Measurements from ENCODE around the gene PHLDB2.

Gene PHLDB2

GRCh38 chr3:111963424-111963823 lies 104.4 kb downstream of the PHLDB2 start:
- TF ChIP-seq CTCF (IDR thresholded peaks at IDR 0.05; ENCODE audit: insufficient read depth, low read length, missing control alignments), result no peak
- DNase-seq (ENCODE audit: low read depth, low spot score), result peak; percentile 34
- POLR2A ChIA-PET, result interaction anchor here (0.6 kb wide), 1 partner anchor 103 kb away, joined by 4 read pairs; no protein-coding TSS in a partner anchor
- CTCF ChIA-PET, result interaction anchor here (1.0 to 12.6 kb wide), 5 partner anchors 8 to 246 kb away, joined by 3 to 144 read pairs (median 39); partner anchors contain the start of gene PHLDB2
- no peak overlapping the region for H3K4me3 ChIP-seq (ENCODE audit: low read depth, low read length)

DNA sequence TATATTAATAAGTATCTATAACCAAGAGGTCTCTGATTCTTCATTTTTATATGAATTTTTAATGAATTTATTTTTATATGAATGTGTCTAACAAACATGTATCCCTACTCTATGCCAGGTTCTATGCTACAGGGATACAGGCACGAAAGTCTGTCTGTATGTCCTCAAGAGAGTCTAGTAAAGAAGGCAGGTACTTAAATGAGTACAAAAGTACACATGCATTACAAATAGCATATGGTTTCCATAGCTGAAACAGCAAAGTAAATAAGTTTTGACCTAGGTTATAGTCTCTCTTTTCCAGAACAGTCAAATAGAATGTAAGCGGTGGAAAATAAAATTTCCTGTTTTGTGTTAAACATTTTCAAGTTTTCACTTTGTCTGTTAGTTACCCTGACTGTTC lies 106.4 kb downstream of the PHLDB2 start:
- CTCF ChIA-PET, result interaction anchor here (0.8 to 12.6 kb wide), 17 partner anchors 10 to 273 kb away, joined by 3 to 324 read pairs (median 4); partner anchors contain the start of genes ABHD10 and PHLDB2
- H3K4me3 ChIP-seq (ENCODE audit: low read depth, low read length), result no peak overlapping the region
- no peak for DNase-seq (ENCODE audit: low read depth, low spot score)
- TF ChIP-seq CTCF (IDR thresholded peaks at IDR 0.05; ENCODE audit: insufficient read depth, low read length, missing control alignments), result no peak
- POLR2A ChIA-PET, result no interaction called here

DNA sequence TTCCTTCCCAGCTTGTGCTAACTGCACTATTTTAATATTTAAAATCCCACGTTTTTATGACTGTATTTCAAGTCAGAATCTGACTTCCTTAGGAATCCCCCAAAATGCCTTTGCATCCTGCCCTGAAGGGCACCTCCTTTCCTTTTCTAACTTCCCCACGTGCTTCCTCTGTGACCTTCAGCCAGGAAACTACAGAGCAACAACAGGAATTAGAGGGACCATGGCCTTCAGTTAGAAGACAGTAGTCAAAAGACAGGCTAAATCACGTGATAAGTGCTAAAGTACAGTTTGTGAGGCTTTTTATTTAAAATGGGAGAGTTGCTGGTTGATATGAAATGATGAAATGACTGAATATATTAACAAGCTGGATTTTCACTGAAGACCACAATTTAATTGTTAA lies 108.0 kb downstream of the PHLDB2 start:
- CTCF ChIA-PET, result interaction anchor here (0.9 to 12.6 kb wide), 35 partner anchors 11 to 394 kb away, joined by 3 to 324 read pairs (median 5); partner anchors contain the start of genes ABHD10 and PHLDB2
- POLR2A ChIA-PET, result no interaction called here
- no peak for DNase-seq (ENCODE audit: low read depth, low spot score)
- TF ChIP-seq CTCF (IDR thresholded peaks at IDR 0.05; ENCODE audit: insufficient read depth, low read length, missing control alignments), result no peak
- H3K4me3 ChIP-seq (ENCODE audit: low read depth, low read length), result no peak overlapping the region

DNA sequence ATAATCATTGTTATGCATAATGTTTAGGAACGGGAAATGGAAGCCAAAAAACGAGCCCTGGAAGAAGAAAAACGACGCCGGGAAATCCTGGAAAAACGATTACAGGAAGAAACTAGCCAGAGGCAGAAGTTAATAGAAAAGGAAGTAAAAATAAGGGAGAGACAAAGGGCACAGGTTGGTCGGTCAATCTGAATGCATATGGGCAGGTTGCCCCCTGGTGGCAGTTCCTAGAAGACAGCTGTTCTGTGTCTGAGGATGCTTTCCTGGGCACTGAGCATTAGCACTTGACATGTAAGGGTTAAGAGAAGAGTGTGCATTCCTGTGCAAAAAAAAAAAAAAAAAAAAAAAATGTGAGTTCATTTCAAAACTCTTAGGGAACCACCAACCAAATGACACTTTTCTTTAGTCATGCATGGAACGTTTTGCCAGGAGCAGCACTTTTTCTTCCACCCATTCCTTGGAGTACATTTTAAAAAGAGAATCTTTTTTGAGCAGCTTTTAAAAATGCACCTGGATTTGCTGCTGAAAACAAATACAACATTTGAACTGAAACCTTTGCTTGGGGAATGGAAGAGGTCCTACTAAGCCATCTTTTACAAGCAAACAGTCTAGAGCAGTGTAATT lies 108.7 kb downstream of the PHLDB2 start:
- ChIA-PET CTCF (interaction anchor here (0.7 to 12.6 kb wide), 48 partner anchors 11 to 395 kb away, joined by 3 to 324 read pairs (median 5); partner anchors contain the start of genes ABHD10 and PHLDB2), POLR2A (no interaction called here)
- H3K4me3 ChIP-seq (ENCODE audit: low read depth, low read length), result no peak overlapping the region
- peak; percentile 65 for DNase-seq (ENCODE audit: low read depth, low spot score)
- peak; percentile 87 for TF ChIP-seq CTCF (IDR thresholded peaks at IDR 0.05; ENCODE audit: insufficient read depth, low read length, missing control alignments)

GRCh38 chr3:111968319-111969054 lies 109.4 kb downstream of the PHLDB2 start:
- CTCF ChIA-PET, result interaction anchor here (0.7 to 12.6 kb wide), 44 partner anchors 10 to 396 kb away, joined by 3 to 324 read pairs (median 5); partner anchors contain the start of genes ABHD10 and PHLDB2
- DNase-seq (ENCODE audit: low read depth, low spot score), result no peak
- TF ChIP-seq CTCF (IDR thresholded peaks at IDR 0.05; ENCODE audit: insufficient read depth, low read length, missing control alignments), result no peak
- no peak overlapping the region for H3K4me3 ChIP-seq (ENCODE audit: low read depth, low read length)
- POLR2A ChIA-PET, result no interaction called here

DNA sequence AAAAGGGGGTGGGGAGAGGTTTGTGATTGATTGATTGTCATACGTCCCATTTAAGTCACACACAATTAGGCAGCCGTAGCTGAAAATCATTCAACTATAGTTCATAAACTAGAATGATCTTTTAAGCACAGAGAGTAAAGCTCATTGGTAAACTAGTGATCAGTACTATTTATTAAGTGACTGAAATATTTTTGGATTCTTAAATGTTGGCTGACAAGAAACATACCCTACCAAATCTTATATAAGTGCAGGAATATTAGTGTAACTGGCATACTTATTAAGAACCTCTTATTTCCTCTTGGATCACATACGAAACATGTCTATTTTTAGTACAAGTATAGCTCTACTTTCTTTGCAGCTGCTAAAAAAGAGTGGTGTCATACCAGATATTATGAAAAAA lies 111.3 kb downstream of the PHLDB2 start:
- POLR2A ChIA-PET, result no interaction called here
- no peak for TF ChIP-seq CTCF (IDR thresholded peaks at IDR 0.05; ENCODE audit: insufficient read depth, low read length, missing control alignments)
- CTCF ChIA-PET, result interaction anchor here (0.7 to 12.6 kb wide), 12 partner anchors 8 to 301 kb away, joined by 3 to 324 read pairs (median 14); partner anchors contain the start of genes ABHD10 and PHLDB2
- H3K4me3 ChIP-seq (ENCODE audit: low read depth, low read length), result no peak overlapping the region
- no peak for DNase-seq (ENCODE audit: low read depth, low spot score)

Measured in AG04449 (cell line).